Measurements from ENCODE around the gene DCLRE1A. TPM values are rescaled to one million over a fixed set of nuclear protein-coding genes. Genes with fewer than 3 reads are reported as not detected.

Gene DCLRE1A
- total and polyA plus RNA-seq, 9 of the 15 experiments (the other 6 are each of a cell fraction or from before 2014, with no cell fraction given), result 8.5 to 25.5 (median 15.5) TPM

DNA sequence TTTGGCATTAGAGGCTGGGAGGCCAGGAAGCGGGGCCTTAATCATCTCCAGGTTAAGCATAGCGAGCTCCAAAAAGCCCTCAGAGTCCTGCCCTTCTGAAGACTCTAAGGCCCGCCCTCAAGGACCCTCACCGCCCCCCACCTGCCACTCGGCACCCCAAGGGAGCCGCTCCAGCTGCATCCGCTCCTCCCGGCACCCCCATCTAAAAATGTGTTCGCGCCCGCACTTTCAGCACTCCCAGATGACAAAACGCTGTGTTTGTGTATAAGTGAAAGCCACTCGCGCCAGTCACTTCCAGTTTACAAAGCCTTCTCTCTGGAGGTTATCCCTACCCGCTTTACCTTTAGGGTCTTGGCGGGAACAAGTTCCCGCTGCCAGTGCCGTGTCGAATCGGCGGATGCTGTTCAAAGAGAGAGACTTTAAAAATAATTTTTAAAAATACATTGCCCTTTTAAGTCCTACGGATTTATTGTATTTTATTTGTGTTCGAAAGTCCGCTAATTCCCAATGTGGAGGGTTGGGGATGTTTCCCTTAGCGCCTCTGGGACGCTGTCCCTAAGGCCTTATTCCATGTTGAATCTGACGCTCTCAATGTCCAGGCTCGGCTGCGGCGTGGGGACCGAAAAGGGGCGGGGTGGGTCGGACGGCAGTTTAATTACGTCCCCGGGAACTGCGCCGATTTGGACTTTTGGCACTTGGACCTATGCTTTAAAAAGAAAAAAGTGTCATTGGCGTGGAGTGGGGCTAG, at the start of gene DCLRE1A, which contains the start of gene NHLRC2 (continued):
- TF ChIP-seq, protein P1, sequence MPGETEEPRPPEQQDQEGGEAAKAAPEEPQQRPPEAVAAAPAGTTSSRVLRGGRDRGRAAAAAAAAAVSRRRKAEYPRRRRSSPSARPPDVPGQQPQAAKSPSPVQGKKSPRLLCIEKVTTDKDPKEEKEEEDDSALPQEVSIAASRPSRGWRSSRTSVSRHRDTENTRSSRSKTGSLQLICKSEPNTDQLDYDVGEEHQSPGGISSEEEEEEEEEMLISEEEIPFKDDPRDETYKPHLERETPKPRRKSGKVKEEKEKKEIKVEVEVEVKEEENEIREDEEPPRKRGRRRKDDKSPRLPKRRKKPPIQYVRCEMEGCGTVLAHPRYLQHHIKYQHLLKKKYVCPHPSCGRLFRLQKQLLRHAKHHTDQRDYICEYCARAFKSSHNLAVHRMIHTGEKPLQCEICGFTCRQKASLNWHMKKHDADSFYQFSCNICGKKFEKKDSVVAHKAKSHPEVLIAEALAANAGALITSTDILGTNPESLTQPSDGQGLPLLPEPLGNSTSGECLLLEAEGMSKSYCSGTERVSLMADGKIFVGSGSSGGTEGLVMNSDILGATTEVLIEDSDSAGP (CRISPR knock-in tag; IDR thresholded peaks at IDR 0.05), result no peak
- TF ChIP-seq SRF (CRISPR knock-in tag; IDR thresholded peaks at IDR 0.05) (no peak), ZNF431 (CRISPR knock-in tag; IDR thresholded peaks at IDR 0.05) (no peak), BRCA1 (IDR thresholded peaks at IDR 0.05) (no peak), BRCA1 (CRISPR knock-in tag; IDR thresholded peaks at IDR 0.05) (no peak), TEAD1 (CRISPR knock-in tag; IDR thresholded peaks at IDR 0.05) (no peak), MEIS2 (IDR thresholded peaks at IDR 0.05; ENCODE audit: partially characterized antibody) (no peak), TAF15 (IDR thresholded peaks at IDR 0.05; ENCODE audit: low read depth, low read length) (no peak), SAFB2 (IDR thresholded peaks at IDR 0.05; ENCODE audit: borderline replicate concordance, low read depth, low read length, severe bottlenecking) (no peak), ZNF146 (CRISPR knock-in tag; IDR thresholded peaks at IDR 0.05; ENCODE audit: unreplicated experiment) (no peak), NONO (IDR thresholded peaks at IDR 0.05; ENCODE audit: low read depth in 2 of 2, low read length in 1 of 2) (no peak), MYBL2 (IDR thresholded peaks at IDR 0.05; ENCODE audit: low read depth) (peak; percentile 72), MYBL2 (CRISPR knock-in tag; IDR thresholded peaks at IDR 0.05; ENCODE audit: borderline replicate concordance) (no peak), MYNN (IDR thresholded peaks at IDR 0.05) (no peak), MYNN (CRISPR knock-in tag; IDR thresholded peaks at IDR 0.05) (no peak), PHF21A (IDR thresholded peaks at IDR 0.05; ENCODE audit: borderline replicate concordance, low read depth) (no peak), RBBP5 (IDR thresholded peaks at IDR 0.05; ENCODE audit: borderline replicate concordance, insufficient read depth, low read length, poor library complexity, severe bottlenecking) (no peak), BRF1 (IDR thresholded peaks at IDR 0.05; ENCODE audit: borderline replicate concordance, extremely low read depth, insufficient read length) (no peak)
- TF ChIP-seq, protein P2, sequence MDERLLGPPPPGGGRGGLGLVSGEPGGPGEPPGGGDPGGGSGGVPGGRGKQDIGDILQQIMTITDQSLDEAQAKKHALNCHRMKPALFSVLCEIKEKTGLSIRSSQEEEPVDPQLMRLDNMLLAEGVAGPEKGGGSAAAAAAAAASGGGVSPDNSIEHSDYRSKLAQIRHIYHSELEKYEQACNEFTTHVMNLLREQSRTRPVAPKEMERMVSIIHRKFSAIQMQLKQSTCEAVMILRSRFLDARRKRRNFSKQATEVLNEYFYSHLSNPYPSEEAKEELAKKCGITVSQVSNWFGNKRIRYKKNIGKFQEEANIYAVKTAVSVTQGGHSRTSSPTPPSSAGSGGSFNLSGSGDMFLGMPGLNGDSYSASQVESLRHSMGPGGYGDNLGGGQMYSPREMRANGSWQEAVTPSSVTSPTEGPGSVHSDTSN (CRISPR knock-in tag; IDR thresholded peaks at IDR 0.05; ENCODE audit: low read depth), result no peak
- TF ChIP-seq, protein P2 (tag; conservative IDR thresholded peaks at IDR 0.05; ENCODE audit: low read depth), result no peak
- TF ChIP-seq, protein P3, sequence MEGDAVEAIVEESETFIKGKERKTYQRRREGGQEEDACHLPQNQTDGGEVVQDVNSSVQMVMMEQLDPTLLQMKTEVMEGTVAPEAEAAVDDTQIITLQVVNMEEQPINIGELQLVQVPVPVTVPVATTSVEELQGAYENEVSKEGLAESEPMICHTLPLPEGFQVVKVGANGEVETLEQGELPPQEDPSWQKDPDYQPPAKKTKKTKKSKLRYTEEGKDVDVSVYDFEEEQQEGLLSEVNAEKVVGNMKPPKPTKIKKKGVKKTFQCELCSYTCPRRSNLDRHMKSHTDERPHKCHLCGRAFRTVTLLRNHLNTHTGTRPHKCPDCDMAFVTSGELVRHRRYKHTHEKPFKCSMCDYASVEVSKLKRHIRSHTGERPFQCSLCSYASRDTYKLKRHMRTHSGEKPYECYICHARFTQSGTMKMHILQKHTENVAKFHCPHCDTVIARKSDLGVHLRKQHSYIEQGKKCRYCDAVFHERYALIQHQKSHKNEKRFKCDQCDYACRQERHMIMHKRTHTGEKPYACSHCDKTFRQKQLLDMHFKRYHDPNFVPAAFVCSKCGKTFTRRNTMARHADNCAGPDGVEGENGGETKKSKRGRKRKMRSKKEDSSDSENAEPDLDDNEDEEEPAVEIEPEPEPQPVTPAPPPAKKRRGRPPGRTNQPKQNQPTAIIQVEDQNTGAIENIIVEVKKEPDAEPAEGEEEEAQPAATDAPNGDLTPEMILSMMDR (IDR thresholded peaks at IDR 0.05 in 2 of 3, conservative IDR thresholded peaks at IDR 0.05 in 1 of 3; ENCODE audit: insufficient read depth in 2 of 3, low read depth in 1 of 3, low read length in 3 of 3), result no peak
